H1 (cell line): ENCODE data around the gene RAB8B. TPM values are rescaled to one million over a fixed set of nuclear protein-coding genes. Genes with fewer than 3 reads are reported as not detected.

Source experiments
- CTCF ChIA-PET: fragments of 300-600 bp; sonication (Branson Sonifier 250); formaldehyde crosslinking; loops from one replicate; lab custom pipeline; 2021; ENCODE audit not compliant: partially characterized antibody; lab: Charles Lee
- POLR2A ChIA-PET: fragments of 300-600 bp; sonication (Branson Sonifier 250); formaldehyde crosslinking; loops from one replicate; lab custom pipeline; 2021; ENCODE audit warnings: inconsistent platforms; ENCODE audit not compliant: partially characterized antibody; lab: Charles Lee
- DNase-seq, 2 experiments: peaks; one replicate each; pipeline versions ENCODE4 v3.0.0 to v3.0.0-alpha.2; 2010 to 2022; ENCODE audit warnings: low spot score in 2 of 2, low read depth in 1 of 2, mixed read lengths in 1 of 2
- FAIRE-seq: peaks from 2 replicates; lab custom pipeline; 2011; peaks lifted over from hg19 to GRCh38; lab: Jason Lieb, UNC
- H2AFZ ChIP-seq: 2 replicates; pipeline ENCODE4 v1.8.1; 2012; ENCODE audit warnings: low read length, inconsistent platforms
- H2AK5ac ChIP-seq: 2 replicates; pipeline ENCODE4 v1.6.1; 2013; ENCODE audit warnings: low read depth, low read length
- H2BK120ac ChIP-seq: replicated peaks from 2 replicates; pipeline ENCODE3; 2013; ENCODE audit warnings: low read depth, low read length, inconsistent platforms
- H2BK12ac ChIP-seq: 2 replicates; pipeline ENCODE4 v1.6.1; 2013; ENCODE audit warnings: low read depth, low read length
- H2BK15ac ChIP-seq: 2 replicates; pipeline ENCODE4 v1.6.1; 2013; ENCODE audit warnings: low read length
- H2BK20ac ChIP-seq: 2 replicates; pipeline ENCODE4 v1.6.1; 2013; ENCODE audit warnings: low read length
- H2BK5ac ChIP-seq: 2 replicates; pipeline ENCODE4 v1.6.1; 2013; ENCODE audit warnings: low read depth, low read length
- H3K14ac ChIP-seq: 2 replicates; pipeline ENCODE4 v1.6.1; 2013; ENCODE audit warnings: inconsistent platforms; ENCODE audit not compliant: insufficient read length
- H3K18ac ChIP-seq: 2 replicates; pipeline ENCODE4 v1.6.1; 2013; ENCODE audit warnings: low read length; ENCODE audit errors: extremely low read depth
- H3K23ac ChIP-seq: 2 replicates; pipeline ENCODE4 v1.6.1; 2013; ENCODE audit warnings: inconsistent platforms; ENCODE audit not compliant: insufficient read length
- H3K23me2 ChIP-seq: 2 replicates; pipeline ENCODE4 v1.6.1; 2013; ENCODE audit warnings: low read depth, low read length
- H3K27ac ChIP-seq: 2 replicates; pipeline ENCODE4 v1.6.1; 2011; ENCODE audit warnings: low read depth, low read length, inconsistent platforms
- H3K27me3 ChIP-seq, 4 experiments: replicated peaks in 1 of 4; 1 replicate in 1 of 4; 2 replicates in 3 of 4; pipeline versions ENCODE4 v1.6.1 to v1.8.1; 2011 to 2013; ENCODE audit warnings: low read length in 3 of 4, mild to moderate bottlenecking in 3 of 4, inconsistent platforms in 2 of 4, mixed read lengths in 2 of 4, moderate library complexity in 1 of 4; ENCODE audit not compliant: control insufficient read depth in 3 of 4, insufficient read depth in 3 of 4; ENCODE audit errors: extremely low read depth in 1 of 4
- H3K36me3 ChIP-seq, 4 experiments: 2 replicates each; pipeline versions ENCODE4 v1.6.1 to v1.8.1; 2011 to 2013; ENCODE audit warnings: mild to moderate bottlenecking in 4 of 4, low read length in 3 of 4, moderate library complexity in 2 of 4, control low read depth in 1 of 4, inconsistent platforms in 1 of 4; ENCODE audit not compliant: insufficient read depth in 4 of 4, control insufficient read depth in 2 of 4
- H3K4ac ChIP-seq: replicated peaks from 2 replicates; pipeline ENCODE3; 2013; ENCODE audit warnings: low read length, low read depth, mixed read lengths, inconsistent platforms; ENCODE audit not compliant: insufficient read length
- H3K4me1 ChIP-seq, 4 experiments: replicated peaks in 1 of 4; 1 replicate in 1 of 4; 2 replicates in 3 of 4; pipeline versions ENCODE4 v1.6.1 to v1.8.1; 2011 to 2013; ENCODE audit warnings: low read length in 3 of 4, inconsistent platforms in 2 of 4, mixed read lengths in 1 of 4; ENCODE audit not compliant: insufficient read depth in 4 of 4, control insufficient read depth in 3 of 4
- H3K4me2 ChIP-seq, 2 experiments: 2 replicates each; pipeline versions ENCODE4 v1.6.1 to v1.8.1; 2011 to 2013; ENCODE audit warnings: low read depth in 2 of 2, low read length in 2 of 2, control low read depth in 1 of 2, inconsistent platforms in 1 of 2, mild to moderate bottlenecking in 1 of 2; ENCODE audit not compliant: insufficient read depth in 1 of 2
- H3K4me3 ChIP-seq, 4 experiments: fragments of 200-600, 300-600 bp in 1 of 4; sonication (generic), shearing (Covaris generic), sonication (Bioruptor Twin) in 1 of 4; 2 replicates each; pipeline versions ENCODE4 v1.5.1 to v1.8.1; 2011 to 2016; ENCODE audit warnings: low read length in 4 of 4, low read depth in 3 of 4, control low read depth in 2 of 4, inconsistent platforms in 2 of 4, mild to moderate bottlenecking in 2 of 4, mixed read lengths in 1 of 4, moderate library complexity in 1 of 4; ENCODE audit not compliant: insufficient read depth in 2 of 4; ENCODE audit errors: extremely low read depth in 1 of 4
- H3K56ac ChIP-seq: replicated peaks from 2 replicates; pipeline ENCODE3; 2013; ENCODE audit warnings: low read depth, mild to moderate bottlenecking, mixed read lengths, low read length, inconsistent platforms; ENCODE audit not compliant: insufficient read length
- H3K79me1 ChIP-seq: 2 replicates; pipeline ENCODE4 v1.6.1; 2013; ENCODE audit warnings: low read depth, low read length, control low read depth
- H3K79me2 ChIP-seq, 2 experiments: 2 replicates each; pipeline versions ENCODE4 v1.6.1 to v1.8.1; 2012 to 2013; ENCODE audit warnings: low read length in 2 of 2, mild to moderate bottlenecking in 2 of 2, inconsistent platforms in 1 of 2; ENCODE audit not compliant: insufficient read depth in 2 of 2, control insufficient read depth in 1 of 2
- H3K9ac ChIP-seq, 4 experiments: replicated peaks in 1 of 4; 1 replicate in 1 of 4; 2 replicates in 3 of 4; pipeline versions ENCODE4 v1.6.1 to v1.8.1; 2011 to 2013; ENCODE audit warnings: low read depth in 3 of 4, low read length in 3 of 4, control low read depth in 2 of 4, mild to moderate bottlenecking in 2 of 4, moderate library complexity in 2 of 4, inconsistent platforms in 1 of 4; ENCODE audit errors: extremely low read depth in 1 of 4
- H3K9me3 ChIP-seq, 2 experiments: 2 replicates each; pipeline versions ENCODE4 v1.6.1 to v1.8.1; 2012 to 2013; ENCODE audit warnings: mild to moderate bottlenecking in 2 of 2, moderate library complexity in 2 of 2, control low read depth in 1 of 2, inconsistent platforms in 1 of 2, low read depth in 1 of 2, low read length in 1 of 2, mixed read lengths in 1 of 2; ENCODE audit not compliant: insufficient read depth in 2 of 2
- H4K20me1 ChIP-seq, 2 experiments: replicated peaks in 1 of 2; 2 replicates each; pipeline versions ENCODE3 to v1.8.1; 2011 to 2013; ENCODE audit warnings: inconsistent platforms in 2 of 2, low read length in 2 of 2, mild to moderate bottlenecking in 1 of 2; ENCODE audit not compliant: insufficient read depth in 2 of 2, control insufficient read depth in 1 of 2
- H4K5ac ChIP-seq: 2 replicates; pipeline ENCODE4 v1.6.1; 2013; ENCODE audit warnings: low read length, low read depth, mixed read lengths, inconsistent platforms; ENCODE audit not compliant: insufficient read length
- H4K8ac ChIP-seq: 2 replicates; pipeline ENCODE4 v1.8.0; 2013; ENCODE audit warnings: mild to moderate bottlenecking, moderate library complexity, low read length, inconsistent platforms; ENCODE audit not compliant: insufficient read depth; ENCODE audit errors: extremely low read depth
- H4K91ac ChIP-seq: replicated peaks from 2 replicates; pipeline ENCODE3; 2013; ENCODE audit warnings: low read length, mixed read lengths, inconsistent platforms; ENCODE audit not compliant: insufficient read length
- ATF2 ChIP-seq: IDR thresholded peaks from 2 replicates; pipeline ENCODE4 v1.6.1; 2012; ENCODE audit warnings: low read length, inconsistent platforms
- E2F6 ChIP-seq: IDR thresholded peaks from 2 replicates; pipeline ENCODE4 v1.6.1; 2012; ENCODE audit warnings: inconsistent platforms
- EGR1 ChIP-seq: IDR thresholded peaks from 2 replicates; pipeline ENCODE4 v1.6.1; 2011; ENCODE audit warnings: low read depth, low read length, borderline replicate concordance
- HDAC2 ChIP-seq, 2 experiments: fragments of 300-600 bp in 1 of 2; sonication (generic) in 1 of 2; IDR thresholded peaks; 2 replicates each; pipeline ENCODE4 v1.6.1; 2011 to 2012; ENCODE audit warnings: low read depth in 2 of 2, low read length in 2 of 2, mild to moderate bottlenecking in 2 of 2, moderate library complexity in 2 of 2, borderline replicate concordance in 1 of 2, inconsistent platforms in 1 of 2
- MAFK ChIP-seq: IDR thresholded peaks from 2 replicates; pipeline ENCODE4 v1.6.1; 2012; ENCODE audit warnings: low read depth, mild to moderate bottlenecking, improper control_type of control experiment, low read length
- POLR2AphosphoS5 ChIP-seq: IDR thresholded peaks from 2 replicates; pipeline ENCODE4 v1.6.1; 2011; ENCODE audit warnings: low read depth, low read length
- RNF2 ChIP-seq: fragments of 200-900, 300-1000 bp; sonication (generic); IDR thresholded peaks from 2 replicates; pipeline ENCODE4 v1.7.1; 2016; ENCODE audit warnings: borderline replicate concordance, low read depth, mild to moderate bottlenecking, antibody characterized with exemption, low read length; ENCODE audit not compliant: poor library complexity, severe bottlenecking; ENCODE audit errors: missing control alignments
- SAP30 ChIP-seq: fragments of 300-600 bp; sonication (generic); IDR thresholded peaks from 2 replicates; pipeline ENCODE4 v1.7.1; 2012; ENCODE audit warnings: low read length, moderate library complexity, mild to moderate bottlenecking, inconsistent platforms; ENCODE audit not compliant: insufficient read depth, insufficient replicate concordance
- SIRT6 ChIP-seq: IDR thresholded peaks from one replicate; pipeline ENCODE4 v1.7.1; 2012; ENCODE audit warnings: low read length, inconsistent platforms
- whole genome bisulfite sequencing, 2 experiments: shearing (Covaris generic) in 1 of 2; methylation state at CpG; one replicate each; pipeline versions ENCODE4 v1.1.6 to v1.1.7; 2013 to 2015; ENCODE audit warnings: low lambda C conversion rate in 2 of 2, mixed read lengths in 2 of 2, inconsistent platforms in 1 of 2, low coverage in 1 of 2, missing lambda C conversion rate in 1 of 2; ENCODE audit not compliant: insufficient replicate concordance in 2 of 2, insufficient coverage in 1 of 2, insufficient read length in 1 of 2; ENCODE audit errors: extremely low coverage in 1 of 2, missing lambda C conversion rate in 1 of 2; 5-methylcytosine and 5-hydroxymethylcytosine counted together
- polyA plus RNA-seq, 7 experiments: library from polyadenylated mRNA; depleted of rRNA in 3 of 7; stranded (reverse) in 5 of 7; unstranded in 2 of 7; fragments of >200 nt in 5 of 7; fragments of 200-250 nt in 2 of 7; gene quantifications; 1 replicate in 5 of 7; 2 replicates in 1 of 7; 4 replicates in 1 of 7; pipeline versions ENCODE4 v1.2.1 to v1.2.3, GENCODE V29; 2011 to 2013; ENCODE audit warnings: missing spikeins in 2 of 7, mixed read lengths in 2 of 7
- total RNA-seq: library from RNA; stranded (reverse); fragmentation: NEBNext Ultra II Directional; extraction: Animal tissue kit (Norgen Biotek cat#: 25700); gene quantifications from 2 replicates; pipeline ENCODE4 v1.2.1, GENCODE V29; 2021

Gene RAB8B
- total and polyA plus RNA-seq, 2 of the 8 experiments (the other 6 are each of a cell fraction or from before 2014, with no cell fraction given): 9.5 to 47.8 TPM

- no peak overlapping the region for H3K4me3 ChIP-seq
- H3K23me2 ChIP-seq: no peaks in the 10 kb centered on the region
- H3K27me3 ChIP-seq: no peaks in the 10 kb centered on the region
- H3K18ac ChIP-seq: no peak overlapping the region
- no peak overlapping the region for H4K5ac ChIP-seq
- H2BK15ac ChIP-seq: no peak overlapping the region
- H4K91ac ChIP-seq: no peak overlapping the region
- H3K56ac ChIP-seq: no peak overlapping the region
- no peak overlapping the region for H2BK12ac ChIP-seq
- POLR2A ChIA-PET: no interaction called here
- H3K9ac ChIP-seq: no peak overlapping the region
- no peak overlapping the region for H2AFZ ChIP-seq
- peaks cover 12% of the 10 kb centered on the region for H3K79me1 ChIP-seq
- DNase-seq (no peak), FAIRE-seq (no peak)
- no peak overlapping the region for H2BK5ac ChIP-seq
- peaks cover 0 to 15% (median 11%) of the 10 kb centered on the region in 4 experiments; a peak in 5 of 7 replicates for H3K4me1 ChIP-seq
- H3K9me3 ChIP-seq: no peaks in the 10 kb centered on the region
- 98% methylated on average over 5 of the region's 5 CpGs; no CpG with 5 or more reads in 1 of the 2 experiments for WGBS, 2 experiments
- H3K23ac ChIP-seq: no peak overlapping the region
- H3K79me2 ChIP-seq: peaks cover 3 to 85% of the 10 kb centered on the region in 2 experiments; a peak in 3 of 4 replicates
- no peaks in the 10 kb centered on the region for H3K36me3 ChIP-seq
- H3K4ac ChIP-seq: no peak overlapping the region
- H3K14ac ChIP-seq: no peak overlapping the region
- H2BK120ac ChIP-seq: no peak overlapping the region
- no peak overlapping the region for H3K4me2 ChIP-seq
- no peak overlapping the region for H4K8ac ChIP-seq
- CTCF ChIA-PET: interaction anchor here (1.2 kb wide), 1 partner anchor 25 kb away, joined by 3 read pairs; no protein-coding TSS in a partner anchor
- H3K27ac ChIP-seq: no peak overlapping the region
- H2AK5ac ChIP-seq: no peak overlapping the region
- H2BK20ac ChIP-seq: no peak overlapping the region
- H4K20me1 ChIP-seq: peaks cover 1 to 3% of the 10 kb centered on the region in 2 experiments
- no peak for TF ChIP-seq ATF2
- TF ChIP-seq EGR1: no peak
- no peak for TF ChIP-seq MAFK
- TF ChIP-seq SAP30: no peak
- no peak for TF ChIP-seq RNF2
- no peak for TF ChIP-seq HDAC2 (IDR thresholded peaks at IDR 0.05; ENCODE audit: borderline replicate concordance in 1 of 2, low read depth in 2 of 2, low read length in 2 of 2)
- TF ChIP-seq E2F6: no peak
- TF ChIP-seq SIRT6: no peak
- no peak for TF ChIP-seq POLR2AphosphoS5
These were observed 11.3 kb downstream of the RAB8B start for GRCh38 chr15:63200464-63201249.
